HG02938 (cell line): ENCODE results near the gene TBC1D28.
"Not testable (repeated sequence)": the region's sequence is repeated elsewhere in the genome, so short reads cannot be mapped to it uniquely, and the experiment has no call there.

Source experiments
- ATAC-seq: cut with Tn5 transposase; IDR thresholded peaks from one replicate; pipeline ENCODE4 v1.9.1; 2021; ENCODE audit warnings: mild to moderate bottlenecking, moderate library complexity; ENCODE audit not compliant: unreplicated experiment

Gene TBC1D28

GRCh38 chr17:18644291-18644690, at the start of gene TBC1D28:
Gene TBC1D28 (minus strand): TSS chr17:18644391. CDS start chr17:18641352, 3,039 bp downstream.
- ATAC-seq = not testable (repeated sequence)

GRCh38 chr17:18682668-18683067, 38.5 kb upstream of the TBC1D28 start:
- ATAC-seq = not testable (repeated sequence)

- peak; percentile 90 for ATAC-seq
Observed at GRCh38 chr17:18681767-18682571, 37.8 kb upstream of the TBC1D28 start, which contains the start of gene FOXO3B. Gene FOXO3B (minus strand): TSS chr17:18682314. CDS start chr17:18681651, 663 bp downstream.

GRCh38 chr17:18677381-18677780, 33.2 kb upstream of the TBC1D28 start:
- ATAC-seq = not testable (repeated sequence)

GRCh38 chr17:18676928-18677327, 32.7 kb upstream of the TBC1D28 start:
- ATAC-seq = not testable (repeated sequence)

- ATAC-seq = not testable (repeated sequence)
Observed at GRCh38 chr17:18672395-18673227, 28.4 kb upstream of the TBC1D28 start.

GRCh38 chr17:18668625-18669024, 24.4 kb upstream of the TBC1D28 start:
- ATAC-seq = not testable (repeated sequence)

GRCh38 chr17:18667535-18667934, 23.3 kb upstream of the TBC1D28 start:
- not testable (repeated sequence) for ATAC-seq

GRCh38 chr17:18666326-18666725, 22.1 kb upstream of the TBC1D28 start:
- ATAC-seq = not testable (repeated sequence)

GRCh38 chr17:18661924-18662624, 17.9 kb upstream of the TBC1D28 start:
- ATAC-seq = not testable (repeated sequence)

GRCh38 chr17:18650094-18650493, 5.9 kb upstream of the TBC1D28 start:
- ATAC-seq = not testable (repeated sequence)

- not testable (repeated sequence) for ATAC-seq
Observed at GRCh38 chr17:18643124-18643523, 1.1 kb downstream of the TBC1D28 start.

- not testable (repeated sequence) for ATAC-seq
Observed at GRCh38 chr17:18638357-18638756, 5.8 kb downstream of the TBC1D28 start.

- ATAC-seq = not testable (repeated sequence)
Observed at GRCh38 chr17:18636237-18636636, 8.0 kb downstream of the TBC1D28 start.

- not testable (repeated sequence) for ATAC-seq
Observed at GRCh38 chr17:18635773-18636172, 8.4 kb downstream of the TBC1D28 start.

- not testable (repeated sequence) for ATAC-seq
Observed at GRCh38 chr17:18634550-18635263, 9.5 kb downstream of the TBC1D28 start.

- no peak for ATAC-seq
Observed at GRCh38 chr17:18626152-18626870, 17.9 kb downstream of the TBC1D28 start.

GRCh38 chr17:18625509-18626104, 18.6 kb downstream of the TBC1D28 start:
- not testable (repeated sequence) for ATAC-seq

- ATAC-seq = not testable (repeated sequence)
Observed at GRCh38 chr17:18624862-18625501, 19.2 kb downstream of the TBC1D28 start.
